MCF 10A (cell line): ENCODE measurements around the gene LPAR6. TPM values are rescaled to one million over a fixed set of nuclear protein-coding genes. Genes with fewer than 3 reads are reported as not detected.
A peak's percentile ranks its signal among the peaks of the same experiment; 100 is the strongest.

Experiments
- BruUV-seq: library from RNA; stranded (reverse); fragments of 400-500 nt; replicated peaks from 2 replicates; lab custom pipeline; 2021; lab: Mats Ljungman, UMichigan
- CTCF ChIA-PET: fragments of 300-600 bp; sonication (Branson Sonifier 250); formaldehyde crosslinking; extraction: SDS; loops from one replicate; lab custom pipeline; 2021; ENCODE audit warnings: antibody characterized with exemption, inconsistent platforms; lab: Yijun Ruan, JAX
- POLR2A ChIA-PET: fragments of 300-600, 350-650 bp; sonication (Branson Sonifier 250); formaldehyde crosslinking; extraction: SDS; loops from one replicate; lab custom pipeline; 2020; ENCODE audit warnings: antibody characterized with exemption, inconsistent platforms; lab: Yijun Ruan, JAX
- DNase-seq: peaks from one replicate; pipeline ENCODE4 v3.0.0-alpha.2; 2018; ENCODE audit not compliant: unreplicated experiment
- H3K27ac Mint-ChIP-seq: one replicate; pipeline ENCODE4 v1.8.0; 2022; ENCODE audit warnings: mild to moderate bottlenecking, low read depth, mixed read lengths; ENCODE audit not compliant: unreplicated experiment
- H3K27me3 Mint-ChIP-seq: one replicate; pipeline ENCODE4 v1.8.0; 2022; ENCODE audit warnings: mixed read lengths; ENCODE audit not compliant: insufficient read depth, unreplicated experiment
- H3K36me3 Mint-ChIP-seq: one replicate; pipeline ENCODE4 v1.8.0; 2022; ENCODE audit warnings: mild to moderate bottlenecking, moderate library complexity, mixed read lengths; ENCODE audit not compliant: insufficient read depth, unreplicated experiment
- H3K4me1 Mint-ChIP-seq: one replicate; pipeline ENCODE4 v1.8.0; 2022; ENCODE audit warnings: mixed read lengths; ENCODE audit not compliant: insufficient read depth, unreplicated experiment
- H3K4me3 Mint-ChIP-seq: one replicate; pipeline ENCODE4 v1.8.0; 2022; ENCODE audit warnings: mild to moderate bottlenecking, moderate library complexity, mixed read lengths; ENCODE audit not compliant: unreplicated experiment
- H3K9me3 Mint-ChIP-seq: one replicate; pipeline ENCODE4 v1.8.0; 2022; ENCODE audit warnings: mixed read lengths; ENCODE audit not compliant: unreplicated experiment
- intact Hi-C: fragments of 100-400 bp; cut with micrococcal nuclease; formaldehyde crosslinking; loops from 2 replicates; pipeline ENCODE4 v1.14.1; 2022
- total RNA-seq: library from RNA; stranded (reverse); gene quantifications from 2 replicates; pipeline ENCODE4 v1.2.3, GENCODE V29; 2022
- TF ChIP-seq, protein P1 (sequence below): fragments of 200-600 bp; IDR thresholded peaks from one replicate; pipeline ENCODE4 v1.8.0; 2022; ENCODE audit warnings: antibody characterized with exemption, mild to moderate bottlenecking; ENCODE audit not compliant: unreplicated experiment

Gene LPAR6
- total RNA-seq, 1 experiment from 2014 or later = 3.1 TPM

DNA sequence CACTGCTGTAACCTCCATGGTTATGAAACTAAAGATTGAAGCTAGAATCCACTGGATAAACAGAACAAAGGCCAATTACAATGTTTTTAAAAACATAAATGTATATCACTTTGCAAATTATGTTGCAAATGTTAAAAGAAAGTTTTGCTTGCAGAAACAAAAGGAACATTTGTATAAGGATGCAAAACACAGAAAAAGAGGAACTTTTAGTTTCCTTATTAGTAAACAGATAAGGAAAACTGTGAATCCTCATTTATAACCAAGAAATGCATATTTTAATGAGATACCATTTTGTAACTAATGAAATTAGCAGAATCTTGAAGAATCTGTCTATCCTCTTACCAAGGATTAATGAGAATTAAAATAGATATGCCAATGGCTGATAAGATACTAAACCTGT, 32.3 kb downstream of the LPAR6 start:
- Mint-ChIP-seq H3K36me3 (peaks cover 58% of the 10 kb centered on the region), H3K27me3 (no peaks in the 10 kb centered on the region), H3K4me3 (no peak overlapping the region), H3K9me3 (no peaks in the 10 kb centered on the region), H3K4me1 (no peaks in the 10 kb centered on the region), H3K27ac (no peak overlapping the region)
- POLR2A ChIA-PET = interaction anchor here (1.2 kb wide), 1 partner anchor 17 kb away, joined by 3 read pairs; no protein-coding TSS in a partner anchor
- intact Hi-C loops = no loop called here
- TF ChIP-seq, protein P1, sequence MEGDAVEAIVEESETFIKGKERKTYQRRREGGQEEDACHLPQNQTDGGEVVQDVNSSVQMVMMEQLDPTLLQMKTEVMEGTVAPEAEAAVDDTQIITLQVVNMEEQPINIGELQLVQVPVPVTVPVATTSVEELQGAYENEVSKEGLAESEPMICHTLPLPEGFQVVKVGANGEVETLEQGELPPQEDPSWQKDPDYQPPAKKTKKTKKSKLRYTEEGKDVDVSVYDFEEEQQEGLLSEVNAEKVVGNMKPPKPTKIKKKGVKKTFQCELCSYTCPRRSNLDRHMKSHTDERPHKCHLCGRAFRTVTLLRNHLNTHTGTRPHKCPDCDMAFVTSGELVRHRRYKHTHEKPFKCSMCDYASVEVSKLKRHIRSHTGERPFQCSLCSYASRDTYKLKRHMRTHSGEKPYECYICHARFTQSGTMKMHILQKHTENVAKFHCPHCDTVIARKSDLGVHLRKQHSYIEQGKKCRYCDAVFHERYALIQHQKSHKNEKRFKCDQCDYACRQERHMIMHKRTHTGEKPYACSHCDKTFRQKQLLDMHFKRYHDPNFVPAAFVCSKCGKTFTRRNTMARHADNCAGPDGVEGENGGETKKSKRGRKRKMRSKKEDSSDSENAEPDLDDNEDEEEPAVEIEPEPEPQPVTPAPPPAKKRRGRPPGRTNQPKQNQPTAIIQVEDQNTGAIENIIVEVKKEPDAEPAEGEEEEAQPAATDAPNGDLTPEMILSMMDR = no peak
- DNase-seq = no peak
- CTCF ChIA-PET = interaction anchor here (0.6 kb wide), 1 partner anchor 221 kb away, joined by 4 read pairs; no protein-coding TSS in a partner anchor
- no TSS peak for BruUV-seq

DNA sequence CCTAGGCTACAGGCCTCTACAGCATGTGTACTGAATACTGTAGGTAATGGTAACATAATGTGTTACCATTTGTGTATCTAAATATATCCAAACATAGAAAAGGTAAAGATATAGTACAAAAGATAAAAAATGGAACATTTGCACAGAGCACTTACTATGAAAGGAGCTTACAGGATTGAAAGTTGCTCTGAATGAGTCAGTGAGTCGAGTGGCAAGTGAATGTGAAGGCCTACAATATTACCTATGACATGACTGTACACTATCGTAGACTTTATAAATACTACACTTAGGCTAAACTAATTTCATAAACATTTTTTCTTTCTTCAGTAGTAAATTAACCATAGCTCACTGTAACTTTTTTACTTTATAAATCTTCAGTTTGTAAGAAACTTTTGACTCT, 35.1 kb downstream of the LPAR6 start:
- intact Hi-C loops = no loop called here
- no peak overlapping the region for H3K27ac Mint-ChIP-seq
- H3K36me3 Mint-ChIP-seq = peaks cover 62% of the 10 kb centered on the region
- H3K27me3 Mint-ChIP-seq = no peaks in the 10 kb centered on the region
- no peak overlapping the region for H3K4me3 Mint-ChIP-seq
- ChIA-PET CTCF (interaction anchor here (1.5 kb wide), 1 partner anchor 203 kb away, joined by 3 read pairs; no protein-coding TSS in a partner anchor), POLR2A (interaction anchor here (0.6 to 1.5 kb wide), 4 partner anchors 12 to 59 kb away, joined by 3 to 5 read pairs (median 5); no protein-coding TSS in a partner anchor)
- H3K9me3 Mint-ChIP-seq = peaks cover 7% of the 10 kb centered on the region
- BruUV-seq = no TSS peak
- H3K4me1 Mint-ChIP-seq = no peaks in the 10 kb centered on the region
- TF ChIP-seq, protein P1 = no peak
- DNase-seq = no peak

DNA sequence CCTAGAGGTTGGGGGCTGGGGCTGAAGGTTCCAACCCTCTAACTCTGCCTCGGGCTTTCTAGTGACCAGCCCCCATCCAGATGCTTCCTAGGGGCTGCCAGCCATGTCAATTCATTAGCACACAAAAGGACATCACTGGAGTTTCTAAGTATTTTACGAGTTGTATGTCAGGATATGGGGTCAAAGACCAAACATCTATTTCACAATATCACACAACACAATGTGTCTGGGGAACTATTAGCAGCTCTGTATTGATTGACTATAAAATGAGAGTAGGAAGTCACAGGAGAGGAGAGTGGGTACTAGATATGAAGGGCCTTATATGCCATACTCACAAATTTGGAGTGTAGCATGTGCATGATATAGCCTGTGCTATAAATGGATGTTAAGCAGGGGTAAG, 42.1 kb downstream of the LPAR6 start:
- no TSS peak for BruUV-seq
- ChIA-PET CTCF (no interaction called here), POLR2A (no interaction called here)
- H3K27ac Mint-ChIP-seq = no peak overlapping the region
- no peaks in the 10 kb centered on the region for H3K27me3 Mint-ChIP-seq
- H3K36me3 Mint-ChIP-seq = peaks cover 44% of the 10 kb centered on the region
- TF ChIP-seq, protein P1 = no peak
- no peak overlapping the region for H3K4me3 Mint-ChIP-seq
- intact Hi-C loops = no loop called here
- DNase-seq = no peak
- peaks cover 7% of the 10 kb centered on the region for H3K9me3 Mint-ChIP-seq
- peaks cover 10% of the 10 kb centered on the region for H3K4me1 Mint-ChIP-seq

DNA sequence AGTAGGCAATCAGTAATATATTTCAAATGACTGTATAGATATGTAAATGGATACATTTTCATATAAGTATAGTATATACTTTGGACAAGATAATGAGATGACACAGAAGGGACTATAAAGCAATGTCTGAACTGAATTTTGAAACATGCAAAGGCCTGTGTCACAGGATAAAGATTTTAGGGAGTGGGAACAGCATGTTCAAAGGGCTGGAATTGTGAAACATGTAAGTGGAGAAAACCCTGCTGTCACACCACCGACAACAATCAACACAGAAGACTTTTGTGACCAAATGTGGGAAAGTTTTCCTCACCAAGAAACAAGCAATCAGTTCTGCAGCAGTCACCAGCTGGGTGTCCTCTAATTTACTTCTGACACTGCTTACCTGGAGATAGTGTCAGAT, 42.9 kb downstream of the LPAR6 start:
- ChIA-PET CTCF (no interaction called here), POLR2A (interaction anchor here (0.6 kb wide), 1 partner anchor 10 kb away, joined by 3 read pairs; no protein-coding TSS in a partner anchor)
- Mint-ChIP-seq H3K9me3 (peaks cover 6% of the 10 kb centered on the region), H3K27me3 (no peaks in the 10 kb centered on the region), H3K4me1 (peaks cover 10% of the 10 kb centered on the region), H3K27ac (peak overlapping the region; percentile 37), H3K4me3 (no peak overlapping the region), H3K36me3 (peaks cover 38% of the 10 kb centered on the region)
- intact Hi-C loops = no loop called here
- no peak for DNase-seq
- no TSS peak for BruUV-seq
- TF ChIP-seq, protein P1 = no peak

Other genes with a start within 250 kb of the LPAR6 start
- 144 and 179 TPM in 2 replicates for gene ITM2B, start 179.9 kb downstream of the LPAR6 start, total RNA-seq
- gene RB1, start 109.4 kb downstream of the LPAR6 start, total RNA-seq = 40.7 and 43.4 TPM in 2 replicates
- gene RCBTB2, start 120.0 kb upstream of the LPAR6 start, total RNA-seq = 2.4 TPM in 2 replicates
- not detected in 2 replicates for gene CYSLTR2, start 240.8 kb upstream of the LPAR6 start, total RNA-seq